ENCODE results near the gene RPTOR.
A peak's percentile ranks its signal among the peaks of the same experiment; 100 is the strongest.

RPTOR gene

DNA sequence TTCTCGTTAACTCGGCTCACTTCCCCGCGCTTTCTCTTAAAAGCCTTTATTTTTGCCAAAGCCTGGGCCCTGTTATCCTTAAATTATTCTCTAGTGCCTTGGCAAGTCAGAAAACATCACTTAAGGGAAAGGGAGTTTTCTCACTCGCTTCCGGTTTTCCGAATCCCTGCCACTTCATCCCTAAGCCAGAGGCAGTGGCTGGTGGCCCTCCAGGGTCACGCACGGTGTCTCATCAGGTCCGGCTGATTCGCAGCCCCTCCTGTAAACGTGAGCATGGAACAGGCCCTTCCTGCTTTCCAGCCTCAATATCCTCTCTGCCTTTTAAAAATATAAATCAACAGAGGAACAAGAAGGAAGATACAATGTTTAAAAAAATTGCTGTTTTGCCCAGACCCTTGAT, 304.5 kb downstream of the RPTOR start:
- TF ChIP-seq, protein P1, sequence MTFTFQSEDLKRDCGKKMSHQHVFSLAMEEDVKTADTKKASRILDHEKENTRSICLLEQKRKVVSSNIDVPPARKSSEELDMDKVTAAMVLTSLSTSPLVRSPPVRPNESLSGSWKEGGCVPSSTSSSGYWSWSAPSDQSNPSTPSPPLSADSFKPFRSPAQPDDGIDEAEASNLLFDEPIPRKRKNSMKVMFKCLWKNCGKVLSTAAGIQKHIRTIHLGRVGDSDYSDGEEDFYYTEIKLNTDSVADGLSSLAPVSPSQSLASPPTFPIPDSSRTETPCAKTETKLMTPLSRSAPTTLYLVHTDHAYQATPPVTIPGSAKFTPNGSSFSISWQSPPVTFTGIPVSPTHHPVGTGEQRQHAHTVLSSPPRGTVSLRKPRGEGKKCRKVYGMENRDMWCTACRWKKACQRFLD (tag by site-specific recombination; IDR thresholded peaks at IDR 0.05) = no peak
- TF ChIP-seq ZNF366 (tag by site-specific recombination; conservative IDR thresholded peaks at IDR 0.05) (no peak), YY2 (tag by site-specific recombination; IDR thresholded peaks at IDR 0.05) (no peak), ZFP3 (tag by site-specific recombination; IDR thresholded peaks at IDR 0.05; ENCODE audit: low read depth) (no peak), OSR2 (tag by site-specific recombination; IDR thresholded peaks at IDR 0.05) (no peak), ZNF677 (tag by site-specific recombination; IDR thresholded peaks at IDR 0.05) (no peak), ZSCAN16 (tag by site-specific recombination; IDR thresholded peaks at IDR 0.05) (no peak)
- TF ChIP-seq, protein P2, sequence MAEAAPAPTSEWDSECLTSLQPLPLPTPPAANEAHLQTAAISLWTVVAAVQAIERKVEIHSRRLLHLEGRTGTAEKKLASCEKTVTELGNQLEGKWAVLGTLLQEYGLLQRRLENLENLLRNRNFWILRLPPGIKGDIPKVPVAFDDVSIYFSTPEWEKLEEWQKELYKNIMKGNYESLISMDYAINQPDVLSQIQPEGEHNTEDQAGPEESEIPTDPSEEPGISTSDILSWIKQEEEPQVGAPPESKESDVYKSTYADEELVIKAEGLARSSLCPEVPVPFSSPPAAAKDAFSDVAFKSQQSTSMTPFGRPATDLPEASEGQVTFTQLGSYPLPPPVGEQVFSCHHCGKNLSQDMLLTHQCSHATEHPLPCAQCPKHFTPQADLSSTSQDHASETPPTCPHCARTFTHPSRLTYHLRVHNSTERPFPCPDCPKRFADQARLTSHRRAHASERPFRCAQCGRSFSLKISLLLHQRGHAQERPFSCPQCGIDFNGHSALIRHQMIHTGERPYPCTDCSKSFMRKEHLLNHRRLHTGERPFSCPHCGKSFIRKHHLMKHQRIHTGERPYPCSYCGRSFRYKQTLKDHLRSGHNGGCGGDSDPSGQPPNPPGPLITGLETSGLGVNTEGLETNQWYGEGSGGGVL (tag by site-specific recombination; IDR thresholded peaks at IDR 0.05) = no peak
- TF ChIP-seq, protein P3, sequence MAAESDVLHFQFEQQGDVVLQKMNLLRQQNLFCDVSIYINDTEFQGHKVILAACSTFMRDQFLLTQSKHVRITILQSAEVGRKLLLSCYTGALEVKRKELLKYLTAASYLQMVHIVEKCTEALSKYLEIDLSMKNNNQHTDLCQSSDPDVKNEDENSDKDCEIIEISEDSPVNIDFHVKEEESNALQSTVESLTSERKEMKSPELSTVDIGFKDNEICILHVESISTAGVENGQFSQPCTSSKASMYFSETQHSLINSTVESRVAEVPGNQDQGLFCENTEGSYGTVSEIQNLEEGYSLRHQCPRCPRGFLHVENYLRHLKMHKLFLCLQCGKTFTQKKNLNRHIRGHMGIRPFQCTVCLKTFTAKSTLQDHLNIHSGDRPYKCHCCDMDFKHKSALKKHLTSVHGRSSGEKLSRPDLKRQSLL (tag by site-specific recombination; IDR thresholded peaks at IDR 0.05) = no peak
- CTCF ChIA-PET = no interaction called here
- Histone ChIP-seq H3K4me1 (ENCODE audit: control insufficient read depth, insufficient read depth, low read length) (peaks cover 2% of the 10 kb centered on the region; the same call in 1 of the 2 replicates), H3K36me3 (ENCODE audit: control insufficient read depth in 2 of 2, insufficient read depth in 1 of 2, low read length in 2 of 2) (peaks cover 0 to 24% of the 10 kb centered on the region in 2 experiments; a peak in 2 of 3 replicates), H3K9me3 (ENCODE audit: control insufficient read depth, insufficient read depth, low read depth, low read length) (no peaks in the 10 kb centered on the region), H3K27ac (ENCODE audit: extremely low read depth, low read depth, low read length) (no peak overlapping the region), H3K4me3 (ENCODE audit: low read depth, low read length) (no peak overlapping the region)
- POLR2A ChIA-PET = no interaction called here

DNA sequence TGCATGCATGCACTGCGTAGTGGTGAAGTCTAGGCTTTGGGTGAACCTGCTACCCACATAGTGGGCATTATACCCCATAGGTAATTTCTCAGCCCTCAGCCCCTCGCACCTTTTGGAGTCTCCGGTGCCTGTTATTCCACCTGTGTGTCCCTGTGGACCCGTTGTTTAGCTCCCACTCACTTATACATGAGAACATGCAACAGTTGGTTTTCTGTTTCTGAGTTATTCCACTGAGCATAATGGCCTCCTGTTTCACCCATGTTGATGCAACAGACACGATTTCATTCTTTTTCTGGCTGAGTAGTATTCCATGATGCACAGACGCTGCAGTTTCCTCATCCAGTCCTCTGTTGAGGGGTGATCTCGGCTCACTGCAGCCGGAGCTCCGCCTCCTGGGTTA, 305.5 kb downstream of the RPTOR start:
- CTCF ChIA-PET = interaction anchor here (0.5 to 0.8 kb wide), 3 partner anchors 11 to 527 kb away, joined by 4 to 5 read pairs (median 4); no protein-coding TSS in a partner anchor
- Histone ChIP-seq H3K36me3 (ENCODE audit: control insufficient read depth in 2 of 2, insufficient read depth in 1 of 2, low read length in 2 of 2) (peaks cover 0 to 24% of the 10 kb centered on the region in 2 experiments; a peak in 2 of 3 replicates), H3K4me1 (ENCODE audit: control insufficient read depth, insufficient read depth, low read length) (peaks cover 2% of the 10 kb centered on the region; the same call in 1 of the 2 replicates), H3K27ac (ENCODE audit: extremely low read depth, low read depth, low read length) (no peak overlapping the region), H3K4me3 (ENCODE audit: low read depth, low read length) (no peak overlapping the region), H3K9me3 (ENCODE audit: control insufficient read depth, insufficient read depth, low read depth, low read length) (no peaks in the 10 kb centered on the region)
- TF ChIP-seq SCRT1 (tag by site-specific recombination; IDR thresholded peaks at IDR 0.05; ENCODE audit: borderline replicate concordance) (peak; percentile 66; the same call in 1 of the 2 replicates), ZNF146 (tag by site-specific recombination; IDR thresholded peaks at IDR 0.05) (peak; percentile 74), SCRT2 (tag by site-specific recombination; IDR thresholded peaks at IDR 0.05) (peak; percentile 82), BCL11A (tag by site-specific recombination; IDR thresholded peaks at IDR 0.05; ENCODE audit: low read depth) (no peak), ZNF48 (tag by site-specific recombination; IDR thresholded peaks at IDR 0.05) (no peak), GFI1B (tag by site-specific recombination; IDR thresholded peaks at IDR 0.05) (no peak), ZNF302 (tag by site-specific recombination; IDR thresholded peaks at IDR 0.05; ENCODE audit: low read depth) (no peak), ZNF214 (tag by site-specific recombination; IDR thresholded peaks at IDR 0.05; ENCODE audit: borderline replicate concordance) (no peak)
- TF ChIP-seq, protein P4, sequence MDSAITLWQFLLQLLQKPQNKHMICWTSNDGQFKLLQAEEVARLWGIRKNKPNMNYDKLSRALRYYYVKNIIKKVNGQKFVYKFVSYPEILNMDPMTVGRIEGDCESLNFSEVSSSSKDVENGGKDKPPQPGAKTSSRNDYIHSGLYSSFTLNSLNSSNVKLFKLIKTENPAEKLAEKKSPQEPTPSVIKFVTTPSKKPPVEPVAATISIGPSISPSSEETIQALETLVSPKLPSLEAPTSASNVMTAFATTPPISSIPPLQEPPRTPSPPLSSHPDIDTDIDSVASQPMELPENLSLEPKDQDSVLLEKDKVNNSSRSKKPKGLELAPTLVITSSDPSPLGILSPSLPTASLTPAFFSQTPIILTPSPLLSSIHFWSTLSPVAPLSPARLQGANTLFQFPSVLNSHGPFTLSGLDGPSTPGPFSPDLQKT (IDR thresholded peaks at IDR 0.05; ENCODE audit: borderline replicate concordance, low read depth, low read length) = no peak
- TF ChIP-seq, protein P5, sequence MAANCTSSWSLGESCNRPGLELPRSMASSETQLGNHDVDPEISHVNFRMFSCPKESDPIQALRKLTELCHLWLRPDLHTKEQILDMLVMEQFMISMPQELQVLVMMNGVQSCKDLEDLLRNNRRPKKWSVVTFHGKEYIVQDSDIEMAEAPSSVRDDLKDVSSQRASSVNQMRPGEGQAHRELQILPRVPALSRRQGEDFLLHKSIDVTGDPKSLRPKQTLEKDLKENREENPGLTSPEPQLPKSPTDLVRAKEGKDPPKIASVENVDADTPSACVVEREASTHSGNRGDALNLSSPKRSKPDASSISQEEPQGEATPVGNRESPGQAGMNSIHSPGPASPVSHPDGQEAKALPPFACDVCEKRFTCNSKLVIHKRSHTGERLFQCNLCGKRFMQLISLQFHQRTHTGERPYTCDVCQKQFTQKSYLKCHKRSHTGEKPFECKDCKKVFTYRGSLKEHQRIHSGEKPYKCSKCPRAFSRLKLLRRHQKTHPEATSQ (tag by site-specific recombination; IDR thresholded peaks at IDR 0.05) = no peak
- POLR2A ChIA-PET = interaction anchor here (0.7 kb wide), 1 partner anchor 395 kb away, joined by 3 read pairs; no protein-coding TSS in a partner anchor
